Endothelial cell of umbilical vein (primary cell): ENCODE results near the gene SPATS2L. TPM values are rescaled to one million over a fixed set of nuclear protein-coding genes. Genes with fewer than 3 reads are reported as not detected.

Source experiments
- BruUV-seq: library from RNA; stranded (reverse); fragments of 400-500 nt; replicated peaks from 2 replicates; lab custom pipeline; 2021; lab: Mats Ljungman, UMichigan
- CTCF ChIA-PET: fragments of 300-600, 350-600 bp; sonication (Branson Sonifier 250); formaldehyde crosslinking; loops from one replicate; lab custom pipeline; 2021; ENCODE audit warnings: antibody characterized with exemption, inconsistent platforms; lab: Charles Lee
- POLR2A ChIA-PET: fragments of 300-600, 350-600 bp; sonication (Branson Sonifier 250); formaldehyde crosslinking; loops from one replicate; lab custom pipeline; 2021; ENCODE audit warnings: antibody characterized with exemption, inconsistent platforms; lab: Charles Lee
- DNase-seq: peaks from one replicate; pipeline ENCODE4 v3.0.0-alpha.2; 2011; ENCODE audit warnings: low read depth, low spot score
- FAIRE-seq: peaks from 2 replicates; lab custom pipeline; 2011; peaks lifted over from hg19 to GRCh38; lab: Jason Lieb, UNC
- H2AFZ ChIP-seq: 2 replicates; pipeline ENCODE4 v1.6.0; 2012; ENCODE audit warnings: low read depth, low read length, control low read depth, inconsistent platforms
- H3K27ac ChIP-seq: 2 replicates; pipeline ENCODE4 v1.5.1; 2011; ENCODE audit warnings: low read depth, mild to moderate bottlenecking, control low read depth, low read length, moderate library complexity; ENCODE audit not compliant: insufficient read depth
- H3K27me3 ChIP-seq, 2 experiments: 2 replicates each; pipeline versions ENCODE4 v1.6.0 to v1.6.1; 2011; ENCODE audit warnings: low read length in 2 of 2, mixed read lengths in 1 of 2; ENCODE audit not compliant: control insufficient read depth in 2 of 2, insufficient read depth in 2 of 2
- H3K36me3 ChIP-seq, 2 experiments: 2 replicates in 1 of 2; 3 replicates in 1 of 2; pipeline ENCODE4 v1.5.1; 2011; ENCODE audit warnings: low read length in 2 of 2, mild to moderate bottlenecking in 1 of 2, moderate library complexity in 1 of 2; ENCODE audit not compliant: control insufficient read depth in 2 of 2, insufficient read depth in 2 of 2; ENCODE audit errors: extremely low read depth in 1 of 2
- H3K4me1 ChIP-seq: 3 replicates; pipeline ENCODE4 v1.5.1; 2011; ENCODE audit warnings: mild to moderate bottlenecking, low read length; ENCODE audit not compliant: control insufficient read depth, insufficient read depth; ENCODE audit errors: extremely low read depth
- H3K4me2 ChIP-seq: 2 replicates; pipeline ENCODE4 v1.6.1; 2011; ENCODE audit warnings: low read length, control low read depth, mixed read lengths; ENCODE audit not compliant: insufficient read depth
- H3K4me3 ChIP-seq, 3 experiments: fragments of 200-600 bp in 1 of 3; sonication (generic), shearing (Covaris generic) in 1 of 3; replicated peaks in 1 of 3; 2 replicates each; pipeline ENCODE4 v1.5.1; 2011 to 2016; ENCODE audit warnings: control low read depth in 3 of 3, low read length in 3 of 3, mild to moderate bottlenecking in 2 of 3, inconsistent platforms in 1 of 3, low read depth in 1 of 3, moderate library complexity in 1 of 3; ENCODE audit not compliant: insufficient read depth in 1 of 3
- H3K79me2 ChIP-seq: 2 replicates; pipeline ENCODE4 v1.6.0; 2012; ENCODE audit warnings: low read length, inconsistent platforms; ENCODE audit not compliant: control insufficient read depth, insufficient read depth
- H3K9ac ChIP-seq: replicated peaks from 2 replicates; pipeline ENCODE3; 2011; ENCODE audit warnings: low read length, control low read depth; ENCODE audit not compliant: insufficient read depth; ENCODE audit errors: extremely low read depth
- H3K9me1 ChIP-seq: replicated peaks from 3 replicates; pipeline ENCODE4 v1.6.0; 2011; ENCODE audit warnings: mild to moderate bottlenecking, low read length; ENCODE audit not compliant: control insufficient read depth, insufficient read depth; ENCODE audit errors: extremely low read depth
- H3K9me3 ChIP-seq: replicated peaks from 2 replicates; pipeline ENCODE4 v1.5.1; 2012; ENCODE audit warnings: low read length, inconsistent platforms; ENCODE audit not compliant: control insufficient read depth, insufficient read depth
- H4K20me1 ChIP-seq: replicated peaks from 2 replicates; pipeline ENCODE3; 2011; ENCODE audit warnings: mild to moderate bottlenecking, low read length; ENCODE audit not compliant: control insufficient read depth, insufficient read depth; ENCODE audit errors: extremely low read depth
- CTCF ChIP-seq, 2 donors: IDR thresholded peaks; 1 replicate in 1 of 2; 2 replicates in 1 of 2; pipeline ENCODE4 v1.5.1; 2011; ENCODE audit warnings: low read length in 2 of 2, mild to moderate bottlenecking in 2 of 2, moderate library complexity in 2 of 2, control low read depth in 1 of 2, inconsistent platforms in 1 of 2, low read depth in 1 of 2; ENCODE audit not compliant: insufficient read depth in 1 of 2; ENCODE audit errors: extremely low read depth in 1 of 2
- EZH2 ChIP-seq: IDR thresholded peaks from 2 replicates; pipeline ENCODE4 v1.6.1; 2012; ENCODE audit warnings: borderline replicate concordance, low read depth, mild to moderate bottlenecking, moderate library complexity, low read length, inconsistent platforms; ENCODE audit not compliant: severe bottlenecking
- FOS ChIP-seq: IDR thresholded peaks from 2 replicates; pipeline ENCODE4 v1.6.1; 2011; ENCODE audit warnings: mild to moderate bottlenecking, low read length, moderate library complexity, borderline replicate concordance; ENCODE audit not compliant: insufficient read depth
- GATA2 ChIP-seq: IDR thresholded peaks from 2 replicates; pipeline ENCODE4 v1.7.0; 2011; ENCODE audit warnings: low read depth, mild to moderate bottlenecking, moderate library complexity, mixed read lengths, low read length; ENCODE audit not compliant: insufficient read length, insufficient read depth
- JUN ChIP-seq: IDR thresholded peaks from 2 replicates; pipeline ENCODE4 v1.6.1; 2011; ENCODE audit warnings: borderline replicate concordance, low read depth; ENCODE audit not compliant: insufficient read length, insufficient read depth
- MYC ChIP-seq: IDR thresholded peaks from one replicate; pipeline ENCODE4 v1.6.1; 2011; ENCODE audit warnings: mild to moderate bottlenecking, low read depth, low read length
- POLR2A ChIP-seq: IDR thresholded peaks from 2 replicates; pipeline ENCODE4 v1.6.1; 2012; ENCODE audit warnings: low read depth, mild to moderate bottlenecking, control low read depth, low read length
- POLR2AphosphoS5 ChIP-seq: IDR thresholded peaks from 2 replicates; pipeline ENCODE4 v1.6.1; 2012; ENCODE audit warnings: low read depth, mild to moderate bottlenecking, control low read depth, low read length, moderate library complexity; ENCODE audit not compliant: insufficient read depth
- dilution Hi-C: fragments of 300-500 bp; cut with MboI; formaldehyde crosslinking; loops from one replicate; pipeline ENCODE4 v1.15.0; 2019; ENCODE audit warnings: low sequenced_read_pairs; ENCODE audit not compliant: extremely low pct_ligation_motif_present
- intact Hi-C: fragments of 100-400 bp; cut with micrococcal nuclease; formaldehyde crosslinking; loops from one replicate; pipeline ENCODE4 v1.10.0; 2022
- polyA plus RNA-seq, 4 experiments: library from polyadenylated mRNA; depleted of rRNA in 3 of 4; stranded (reverse) in 3 of 4; unstranded in 1 of 4; fragments of >200 nt; gene quantifications; 2 replicates each; pipeline versions ENCODE4 v1.2.1 to v1.2.3, GENCODE V29; 2011 to 2012; ENCODE audit warnings: missing spikeins in 1 of 4
- total RNA-seq: library from RNA; stranded (reverse); gene quantifications from 2 replicates; pipeline ENCODE4 v1.2.3, GENCODE V29; 2021
- TF ChIP-seq, protein P1 (sequence below): IDR thresholded peaks from 2 replicates; pipeline ENCODE4 v1.6.1; 2011; ENCODE audit not compliant: insufficient read depth, insufficient read length

SPATS2L gene
- total and polyA plus RNA-seq, 2 donors (not counting 3 experiments of a cell fraction or from before 2014, with no cell fraction given): 29.1 to 72.9 TPM

DNA sequence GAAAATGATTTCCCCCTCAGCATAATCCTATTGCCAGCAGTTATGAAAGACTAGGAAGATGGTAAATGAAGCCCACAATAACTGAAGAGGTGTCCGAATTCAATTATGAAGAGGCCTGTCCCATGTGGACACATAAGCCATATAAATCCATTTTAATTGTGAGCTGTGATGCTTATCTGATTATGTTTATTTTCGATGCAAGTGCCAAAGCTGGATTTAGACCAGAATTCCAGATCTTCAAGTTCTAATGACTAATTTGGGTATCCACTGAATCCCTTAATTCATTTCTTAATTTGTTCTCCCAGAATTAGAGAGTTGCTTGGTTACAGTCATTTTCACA, 24.5 kb downstream of the SPATS2L start:
- Histone ChIP-seq H3K27me3 (no peaks in the 10 kb centered on the region), H3K79me2 (peaks cover 37% of the 10 kb centered on the region), H3K9me1 (no peaks in the 10 kb centered on the region), H3K27ac (no peak overlapping the region), H4K20me1 (no peaks in the 10 kb centered on the region), H3K4me3 (no peak overlapping the region), H3K36me3 (peaks cover 0 to 4% of the 10 kb centered on the region in 2 experiments), H3K4me1 (no peaks in the 10 kb centered on the region), H3K9me3 (no peaks in the 10 kb centered on the region), H2AFZ (no peak overlapping the region), H3K4me2 (no peak overlapping the region), H3K9ac (no peak overlapping the region)
- no peak for TF ChIP-seq POLR2A
- dilution Hi-C loops (no loop called here), intact Hi-C loops (loop anchor here (5.0 kb wide), 1 partner anchor 1029 kb away; no protein-coding TSS in a partner anchor)
- no peak for FAIRE-seq
- no peak for DNase-seq
- no TSS peak for BruUV-seq
- ChIA-PET CTCF (interaction anchor here (1.2 kb wide), 1 partner anchor 8 kb away, joined by 3 read pairs; no protein-coding TSS in a partner anchor), POLR2A (no interaction called here)

DNA sequence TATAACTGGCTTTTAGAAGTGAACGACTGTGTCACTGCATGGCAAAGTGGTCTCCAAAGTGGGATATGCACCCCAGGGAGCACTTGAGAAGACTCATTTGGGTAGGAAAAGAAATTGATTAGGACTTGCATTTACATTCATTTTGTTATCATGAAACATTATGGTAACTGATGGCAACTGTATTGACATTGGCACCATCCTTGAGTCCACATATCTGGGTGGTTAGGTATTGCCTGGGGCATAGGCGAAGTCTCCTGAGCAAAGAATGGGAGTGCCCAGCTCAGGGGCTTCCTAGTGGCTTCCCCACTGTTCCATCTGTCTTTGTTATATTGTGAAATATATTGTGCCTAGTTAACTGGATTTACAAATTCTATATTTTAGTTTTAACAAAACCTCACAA, 29.2 kb downstream of the SPATS2L start:
- ChIA-PET CTCF (interaction anchor here (0.6 kb wide), 1 partner anchor 144 kb away, joined by 3 read pairs; no protein-coding TSS in a partner anchor), POLR2A (no interaction called here)
- DNase-seq (no peak), FAIRE-seq (no peak)
- Histone ChIP-seq H3K36me3 (peaks cover 0 to 4% of the 10 kb centered on the region in 2 experiments), H3K27me3 (no peaks in the 10 kb centered on the region), H3K4me2 (no peak overlapping the region), H3K9ac (no peak overlapping the region), H3K27ac (no peak overlapping the region), H3K9me3 (no peaks in the 10 kb centered on the region), H4K20me1 (no peaks in the 10 kb centered on the region), H3K4me1 (peaks cover 8% of the 10 kb centered on the region), H3K4me3 (no peak overlapping the region), H3K79me2 (peaks cover 24% of the 10 kb centered on the region), H3K9me1 (no peaks in the 10 kb centered on the region), H2AFZ (no peak overlapping the region)
- TF ChIP-seq GATA2 (no peak), CTCF (IDR thresholded peaks at IDR 0.05; ENCODE audit: extremely low read depth in 1 of 2, insufficient read depth in 1 of 2, low read depth in 1 of 2, low read length in 2 of 2) (no peak), POLR2AphosphoS5 (no peak), POLR2A (no peak), JUN (no peak), FOS (no peak), EZH2 (no peak), MYC (no peak)
- TF ChIP-seq, protein P1, sequence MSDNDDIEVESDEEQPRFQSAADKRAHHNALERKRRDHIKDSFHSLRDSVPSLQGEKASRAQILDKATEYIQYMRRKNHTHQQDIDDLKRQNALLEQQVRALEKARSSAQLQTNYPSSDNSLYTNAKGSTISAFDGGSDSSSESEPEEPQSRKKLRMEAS: no peak
- dilution Hi-C loops (no loop called here), intact Hi-C loops (no loop called here)
- no TSS peak for BruUV-seq
